Neural progenitor cell (in vitro differentiated cells): ENCODE results near the gene BTF3.

Experiments used
- EZH2 ChIP-seq: fragments of 200-600 bp; sonication (generic); IDR thresholded peaks from 2 replicates; pipeline ENCODE4 v1.6.1; 2017; ENCODE audit warnings: antibody characterized with exemption, mild to moderate bottlenecking, moderate library complexity
- EZH2phosphoT487 ChIP-seq: fragments of 200-600 bp; sonication (generic); IDR thresholded peaks from 2 replicates; pipeline ENCODE4 v1.6.1; 2017; ENCODE audit warnings: antibody characterized with exemption
- TF ChIP-seq, protein P1 (sequence below): fragments of 200-600 bp; sonication (generic); IDR thresholded peaks from 2 replicates; pipeline ENCODE4 v1.5.1; 2017; ENCODE audit warnings: antibody characterized with exemption, mild to moderate bottlenecking

GRCh38 chr5:73490088-73490487 lies 8.2 kb upstream of the BTF3 start:
- TF ChIP-seq, protein P1, sequence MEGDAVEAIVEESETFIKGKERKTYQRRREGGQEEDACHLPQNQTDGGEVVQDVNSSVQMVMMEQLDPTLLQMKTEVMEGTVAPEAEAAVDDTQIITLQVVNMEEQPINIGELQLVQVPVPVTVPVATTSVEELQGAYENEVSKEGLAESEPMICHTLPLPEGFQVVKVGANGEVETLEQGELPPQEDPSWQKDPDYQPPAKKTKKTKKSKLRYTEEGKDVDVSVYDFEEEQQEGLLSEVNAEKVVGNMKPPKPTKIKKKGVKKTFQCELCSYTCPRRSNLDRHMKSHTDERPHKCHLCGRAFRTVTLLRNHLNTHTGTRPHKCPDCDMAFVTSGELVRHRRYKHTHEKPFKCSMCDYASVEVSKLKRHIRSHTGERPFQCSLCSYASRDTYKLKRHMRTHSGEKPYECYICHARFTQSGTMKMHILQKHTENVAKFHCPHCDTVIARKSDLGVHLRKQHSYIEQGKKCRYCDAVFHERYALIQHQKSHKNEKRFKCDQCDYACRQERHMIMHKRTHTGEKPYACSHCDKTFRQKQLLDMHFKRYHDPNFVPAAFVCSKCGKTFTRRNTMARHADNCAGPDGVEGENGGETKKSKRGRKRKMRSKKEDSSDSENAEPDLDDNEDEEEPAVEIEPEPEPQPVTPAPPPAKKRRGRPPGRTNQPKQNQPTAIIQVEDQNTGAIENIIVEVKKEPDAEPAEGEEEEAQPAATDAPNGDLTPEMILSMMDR, result no peak
- TF ChIP-seq EZH2, result no peak
- TF ChIP-seq EZH2phosphoT487, result no peak
